NCI-H1105 treated with DMSO at 0.1 percent for 48 hours (cell line): Measurements from ENCODE around the gene ACADS.

Experiments
- DNase-seq: peaks from one replicate; lab custom pipeline; 2025; lab: John Stamatoyannopoulos, UW

ACADS gene, protein sequence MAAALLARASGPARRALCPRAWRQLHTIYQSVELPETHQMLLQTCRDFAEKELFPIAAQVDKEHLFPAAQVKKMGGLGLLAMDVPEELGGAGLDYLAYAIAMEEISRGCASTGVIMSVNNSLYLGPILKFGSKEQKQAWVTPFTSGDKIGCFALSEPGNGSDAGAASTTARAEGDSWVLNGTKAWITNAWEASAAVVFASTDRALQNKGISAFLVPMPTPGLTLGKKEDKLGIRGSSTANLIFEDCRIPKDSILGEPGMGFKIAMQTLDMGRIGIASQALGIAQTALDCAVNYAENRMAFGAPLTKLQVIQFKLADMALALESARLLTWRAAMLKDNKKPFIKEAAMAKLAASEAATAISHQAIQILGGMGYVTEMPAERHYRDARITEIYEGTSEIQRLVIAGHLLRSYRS

DNA sequence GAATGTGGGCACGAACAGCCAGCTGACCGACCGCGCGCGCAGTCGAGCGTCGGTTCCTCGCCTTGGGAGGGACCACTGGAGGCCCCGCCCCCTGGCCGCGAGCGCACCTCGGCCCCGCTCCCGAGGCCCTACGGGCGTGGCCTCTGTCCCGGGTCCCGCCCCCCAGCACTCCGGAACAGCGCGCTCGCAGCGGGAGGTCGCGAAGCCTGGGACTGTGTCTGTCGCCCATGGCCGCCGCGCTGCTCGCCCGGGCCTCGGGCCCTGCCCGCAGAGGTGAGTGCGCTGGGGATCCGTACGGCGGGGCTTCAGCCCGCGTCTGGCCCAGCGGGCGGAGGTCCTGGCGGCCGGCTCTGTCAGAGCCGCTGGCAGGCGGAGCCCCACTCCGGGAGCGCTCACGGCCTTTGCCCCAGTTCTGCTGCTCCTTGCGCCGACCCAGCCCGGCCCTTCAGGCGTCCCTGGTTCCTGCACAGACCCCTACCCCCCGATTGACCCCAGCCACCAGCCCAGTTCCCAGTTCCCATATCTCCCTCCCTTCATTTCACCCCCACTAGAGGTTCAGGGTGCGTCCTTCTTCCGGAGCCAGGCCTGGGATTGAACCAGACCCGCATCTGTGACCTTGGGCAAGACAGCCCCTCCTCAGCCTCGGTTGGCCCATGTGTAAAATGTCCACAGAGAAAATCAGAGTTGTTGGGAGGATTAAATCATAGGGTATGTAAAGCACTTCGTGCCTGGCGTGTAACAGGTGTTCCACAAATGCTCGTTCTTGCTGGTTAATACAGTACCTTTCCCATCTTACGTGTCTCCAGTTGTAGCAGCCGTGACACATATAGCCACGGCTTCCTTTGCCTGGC lies at the start of gene ACADS:
ACADS (plus strand) TSS at position 168 of the 851 bp plus-strand sequence; CDS start at position 228, 60 bp downstream.
- DNase-seq: peak; percentile 88

DNA sequence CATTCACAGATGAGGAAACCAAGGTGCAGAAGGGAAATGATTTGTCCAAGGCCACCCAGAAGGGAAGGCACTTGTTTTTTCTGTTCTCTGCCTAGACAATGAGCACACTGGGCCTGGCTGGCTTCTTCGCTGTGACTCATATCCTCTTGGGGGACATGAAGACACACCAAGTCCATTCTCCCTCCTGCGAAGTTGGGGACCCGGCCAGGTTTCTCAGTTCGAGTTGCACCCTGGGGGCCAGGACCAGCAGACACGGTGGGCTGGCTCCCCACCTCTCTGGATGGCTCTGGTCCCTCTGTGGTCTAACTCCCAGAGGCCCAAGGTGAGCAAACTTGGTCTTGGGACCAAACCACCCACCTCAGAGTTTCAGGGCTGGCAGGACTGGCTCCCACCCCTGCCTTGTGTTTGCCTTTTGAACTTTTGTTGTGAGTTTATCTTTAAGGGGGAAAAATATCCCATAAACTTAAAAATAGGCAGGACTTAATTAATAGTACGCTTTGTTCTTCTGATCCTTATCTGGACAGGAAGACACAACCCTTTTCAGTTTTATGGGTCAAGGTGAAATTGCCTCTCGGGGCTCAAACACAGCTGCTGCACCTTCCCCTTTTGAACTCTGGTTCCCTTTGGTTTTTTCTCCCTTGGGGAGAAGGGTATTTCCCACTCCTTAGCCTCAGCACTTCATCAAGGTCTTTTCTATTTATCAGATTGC lies 47.7 kb upstream of the ACADS start:
- no peak for DNase-seq

DNA sequence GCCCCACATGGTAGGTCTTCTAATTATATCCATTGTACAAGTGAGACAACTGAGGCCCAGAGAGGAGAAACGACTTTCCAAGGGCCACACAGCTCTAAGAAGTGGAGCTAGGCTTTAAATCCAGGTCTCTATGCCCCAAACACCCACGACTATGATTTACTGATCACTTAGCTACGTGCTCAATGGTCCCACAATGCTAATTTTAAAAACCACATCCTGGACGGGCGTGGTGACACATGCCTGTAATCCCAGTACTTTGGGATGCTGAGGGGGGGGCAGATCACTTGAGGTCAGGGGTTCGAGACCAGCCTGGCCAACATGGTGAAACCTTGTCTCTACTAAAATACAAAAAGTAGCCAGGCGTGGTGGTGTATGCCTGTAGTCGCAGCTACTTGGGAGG lies 47.1 kb upstream of the ACADS start:
- DNase-seq: no peak

DNA sequence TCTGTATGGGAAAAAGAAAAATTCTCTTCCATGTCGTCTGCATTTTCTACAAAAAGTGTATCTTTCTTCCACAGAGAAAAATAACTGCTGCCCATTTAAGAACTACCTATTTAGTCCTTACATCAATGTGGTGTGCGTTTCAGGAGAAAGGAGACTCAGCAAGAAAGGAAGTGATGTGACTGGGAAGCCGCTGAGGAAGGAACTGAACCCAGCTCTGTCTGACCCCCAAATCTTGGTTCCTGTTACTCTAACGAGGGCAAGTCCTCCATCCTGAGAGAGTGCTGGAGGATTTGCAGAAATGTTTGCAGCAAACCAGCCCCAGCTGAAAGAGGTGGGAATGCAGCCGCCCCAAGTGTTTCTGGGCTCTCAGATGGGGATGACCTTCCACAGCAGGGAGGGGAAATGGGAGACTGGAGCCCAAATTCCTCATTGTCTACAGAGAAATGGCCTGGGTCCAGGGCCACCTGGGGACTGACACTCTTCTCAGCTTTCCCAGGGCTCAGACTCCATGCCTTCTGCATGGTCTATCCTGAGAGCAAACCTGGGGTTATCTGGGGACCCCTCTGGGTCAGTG lies 45.4 kb upstream of the ACADS start:
- no peak for DNase-seq

DNA sequence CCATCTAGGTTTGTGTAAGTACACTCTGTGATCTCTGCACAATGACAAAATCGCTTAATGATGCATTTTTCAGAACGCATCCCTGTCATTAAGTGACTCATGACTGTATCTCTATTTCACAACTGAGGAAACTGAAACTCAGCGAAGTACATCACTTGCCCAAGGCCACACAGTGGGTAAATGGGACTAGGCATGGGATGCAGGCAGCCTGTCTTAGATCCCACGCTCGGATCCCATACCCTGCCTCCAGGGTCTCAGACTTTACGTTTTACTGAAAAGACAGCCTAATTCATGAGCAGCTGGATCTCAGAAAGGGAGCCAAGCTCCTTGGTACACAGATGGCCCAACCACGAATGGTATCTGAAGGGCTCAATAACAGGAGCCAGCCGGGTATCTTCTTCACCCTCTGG lies 41.1 kb upstream of the ACADS start:
- DNase-seq: no peak

DNA sequence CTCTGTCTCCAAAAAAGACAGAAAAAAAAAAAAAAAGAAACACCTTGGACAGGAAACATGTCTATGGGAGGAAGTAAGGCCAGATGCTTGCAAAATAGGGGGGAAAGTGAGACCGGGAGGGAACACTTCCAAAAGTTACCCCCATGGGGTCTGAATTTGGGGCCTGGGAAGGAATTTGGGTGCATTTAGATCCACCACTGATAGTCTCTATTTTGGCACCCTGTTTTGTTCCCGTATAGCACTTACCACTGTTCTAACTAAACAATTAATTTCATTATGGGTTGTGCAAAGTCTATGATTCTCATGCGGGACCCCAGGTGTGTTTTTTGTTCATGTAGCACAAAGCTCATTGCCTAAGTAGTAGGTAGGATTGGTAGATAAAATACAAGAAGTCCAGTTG lies 40.1 kb upstream of the ACADS start:
- no peak for DNase-seq

GRCh38 chr12:120686151-120686689 lies 39.4 kb upstream of the ACADS start:
- DNase-seq: peak; percentile 98

DNA sequence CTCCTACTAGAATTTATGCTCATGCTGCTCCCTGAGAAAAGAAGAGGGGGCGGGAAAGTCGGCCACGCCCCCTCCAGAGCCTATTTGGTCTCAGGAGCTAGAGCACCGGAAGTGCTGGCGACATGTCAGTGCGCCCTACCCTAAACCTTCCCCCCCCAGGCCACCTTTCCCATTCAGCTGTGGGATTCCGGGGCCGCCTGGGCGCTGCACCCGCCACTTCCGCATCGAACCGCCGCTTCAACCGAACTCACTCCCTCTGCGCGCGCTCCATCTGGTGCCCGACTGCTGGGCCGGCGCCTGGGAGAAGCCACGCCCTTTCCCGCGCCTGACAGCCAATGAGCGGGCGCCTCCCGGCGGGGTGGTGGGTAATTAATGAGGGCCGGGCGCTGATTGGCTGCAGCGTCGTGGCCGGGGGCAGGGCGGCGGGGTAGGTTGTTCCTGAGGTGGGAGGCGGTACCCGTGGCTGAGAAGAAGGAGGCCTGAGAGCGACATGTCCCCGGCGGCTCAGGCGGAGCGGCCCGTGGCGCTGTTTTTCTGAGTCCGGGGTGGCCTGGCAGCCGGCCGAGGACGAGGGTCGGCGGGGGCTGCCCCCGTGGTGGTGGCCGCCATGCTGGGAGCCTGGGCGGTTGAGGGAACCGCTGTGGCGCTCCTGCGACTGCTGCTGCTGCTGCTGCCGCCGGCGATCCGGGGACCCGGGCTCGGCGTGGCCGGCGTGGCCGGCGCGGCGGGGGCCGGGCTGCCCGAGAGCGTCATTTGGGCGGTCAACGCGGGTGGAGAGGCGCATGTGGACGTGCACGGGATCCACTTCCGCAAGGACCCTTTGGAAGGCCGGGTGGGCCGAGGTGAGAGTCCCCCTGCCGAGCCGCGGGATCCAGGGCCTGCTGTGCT lies 38.7 kb upstream of the ACADS start, which contains the start of gene MLEC:
MLEC (plus strand) TSS at position 460 of the 888 bp plus-strand sequence; CDS start at position 608, 148 bp downstream.
- peak; percentile 98 for DNase-seq

GRCh38 chr12:120687578-120688289 lies 37.9 kb upstream of the ACADS start:
- DNase-seq: no peak

GRCh38 chr12:120688527-120689071 lies 37.0 kb upstream of the ACADS start:
- no peak for DNase-seq

- DNase-seq: no peak
These were observed 36.1 kb upstream of the ACADS start for GRCh38 chr12:120689397-120690082.

DNA sequence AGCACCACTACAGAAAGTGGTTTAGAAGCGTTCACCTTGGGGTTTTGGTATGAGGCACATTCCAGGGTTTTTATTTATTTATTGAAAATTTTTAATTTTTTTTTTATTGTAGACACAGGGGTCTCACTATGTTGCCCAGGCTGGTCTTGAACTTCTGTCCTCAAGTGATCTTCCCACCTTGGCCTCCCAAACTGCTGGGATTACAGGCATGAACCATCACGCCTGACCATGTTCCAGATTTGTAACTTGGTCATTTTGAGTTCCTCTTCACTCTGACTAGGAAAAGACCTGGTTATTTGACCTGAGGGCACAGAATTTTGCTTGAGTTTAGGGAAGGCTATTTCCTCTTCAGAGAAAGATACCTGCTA lies 35.6 kb upstream of the ACADS start:
- DNase-seq: no peak

GRCh38 chr12:120690978-120691377 lies 34.6 kb upstream of the ACADS start:
- no peak for DNase-seq

- no peak for DNase-seq
These were observed 33.0 kb upstream of the ACADS start for GRCh38 chr12:120692524-120693033.

DNA sequence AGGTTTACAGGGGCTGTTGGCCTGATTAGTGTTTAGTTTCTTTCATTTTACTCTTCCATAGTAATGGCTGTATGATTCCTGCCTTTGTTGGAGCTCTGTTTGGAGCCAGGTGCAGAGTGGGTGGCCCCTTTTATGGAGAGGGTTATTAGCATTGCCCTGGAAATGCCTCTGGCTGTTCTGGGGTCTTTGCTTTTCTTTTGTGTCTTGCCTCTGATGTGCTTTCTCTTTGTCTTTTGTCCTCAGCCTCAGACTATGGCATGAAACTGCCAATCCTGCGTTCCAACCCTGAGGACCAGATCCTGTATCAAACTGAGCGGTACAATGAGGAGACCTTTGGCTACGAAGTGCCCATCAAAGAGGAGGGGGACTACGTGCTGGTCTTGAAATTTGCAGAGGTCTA lies 31.8 kb upstream of the ACADS start:
- DNase-seq: no peak

DNA sequence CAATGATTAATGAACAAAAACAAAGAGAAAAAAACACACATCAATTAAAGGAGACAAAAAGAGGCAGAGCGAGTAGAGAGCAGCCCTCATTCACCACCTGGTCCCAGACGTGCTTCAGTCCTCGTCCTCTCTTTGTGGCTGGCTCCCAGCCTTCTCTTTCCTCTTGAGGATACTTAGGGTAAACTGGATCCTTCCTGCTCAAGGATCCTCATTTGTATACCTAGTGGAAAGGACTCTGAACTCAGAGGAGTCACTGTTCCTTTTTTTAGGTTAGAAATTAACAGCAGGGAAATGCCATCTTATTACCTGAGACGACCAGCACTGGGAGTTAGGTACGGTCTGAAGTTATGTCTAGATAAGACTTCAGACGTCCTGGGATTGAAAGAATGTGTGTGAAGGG lies 29.0 kb upstream of the ACADS start:
- no peak for DNase-seq

DNA sequence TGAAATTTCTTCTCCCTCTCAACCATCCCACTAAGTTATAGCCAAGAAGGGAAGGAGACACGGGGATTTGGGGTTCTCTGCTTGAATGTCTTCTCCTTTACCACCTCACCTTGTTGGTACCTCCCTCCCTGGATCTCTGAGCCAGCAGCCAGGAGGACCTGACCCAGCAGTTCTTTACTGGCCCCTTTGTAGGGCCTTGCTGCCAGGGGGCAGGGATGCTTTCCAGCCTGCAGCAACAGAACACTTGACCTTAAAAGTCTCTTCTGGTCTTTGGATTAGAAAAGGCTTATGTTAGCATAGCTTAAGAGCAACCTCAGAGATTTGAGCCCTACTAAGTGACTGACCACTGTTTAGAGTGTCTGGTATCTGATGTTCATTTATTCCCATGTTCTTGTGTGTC lies 28.3 kb upstream of the ACADS start:
- no peak for DNase-seq

- no peak for DNase-seq
These were observed 27.0 kb upstream of the ACADS start for GRCh38 chr12:120698665-120699064.

DNA sequence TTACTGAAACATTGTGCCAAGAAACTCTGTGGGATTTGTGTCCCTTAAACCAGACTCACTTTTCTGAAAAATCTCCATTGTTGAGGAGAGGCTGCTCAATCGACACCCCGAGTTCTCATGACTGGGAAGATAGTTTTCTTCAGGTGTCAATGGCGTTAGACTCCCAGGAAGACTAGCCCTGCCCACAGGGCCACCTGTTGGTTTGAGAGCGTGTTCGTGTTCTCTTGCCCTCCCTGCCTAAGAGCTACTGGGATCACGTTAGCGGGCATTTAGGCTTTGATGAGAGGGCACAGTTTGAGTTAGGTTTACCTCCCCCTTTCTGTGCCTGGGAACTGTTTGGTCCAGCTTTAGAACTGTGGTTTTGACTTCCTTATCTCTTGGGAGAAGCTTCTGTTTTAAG lies 26.1 kb upstream of the ACADS start:
- no peak for DNase-seq
